NCI-H345 treated with DMSO at 0.1 percent for 48 hours (cell line): Measurements from ENCODE around the gene ACOXL.
A peak's percentile ranks its signal among the peaks of the same experiment; 100 is the strongest.
"Not testable (repeated sequence)": the region's sequence is repeated elsewhere in the genome, so short reads cannot be mapped to it uniquely, and the experiment has no call there.

Experiments
- DNase-seq: peaks from one replicate; lab custom pipeline; 2025; ENCODE audit not compliant: unreplicated experiment; lab: John Stamatoyannopoulos, UW

ACOXL gene

GRCh38 chr2:111053266-111053665 is 320.9 kb downstream of the ACOXL start:
- no peak for DNase-seq

GRCh38 chr2:111053825-111054515 is 321.6 kb downstream of the ACOXL start:
- DNase-seq: no peak

GRCh38 chr2:111054791-111055691 is 322.7 kb downstream of the ACOXL start:
- DNase-seq: no peak

GRCh38 chr2:111055735-111056134 is 323.4 kb downstream of the ACOXL start:
- DNase-seq: no peak

GRCh38 chr2:111057045-111057444 is 324.7 kb downstream of the ACOXL start:
- no peak for DNase-seq

- no peak for DNase-seq
Observed at GRCh38 chr2:111057721-111058120, 325.3 kb downstream of the ACOXL start.

- no peak for DNase-seq
Observed at GRCh38 chr2:111058264-111058663, 325.9 kb downstream of the ACOXL start.

GRCh38 chr2:111061191-111061590 is 328.8 kb downstream of the ACOXL start:
- DNase-seq: no peak

GRCh38 chr2:111062417-111062816 is 330.0 kb downstream of the ACOXL start:
- no peak for DNase-seq

- no peak for DNase-seq
Observed at GRCh38 chr2:111066062-111066593, 333.8 kb downstream of the ACOXL start.

GRCh38 chr2:111068435-111069058 is 336.2 kb downstream of the ACOXL start:
- DNase-seq: peak; percentile 37

- DNase-seq: no peak
Observed at GRCh38 chr2:111069722-111070121, 337.3 kb downstream of the ACOXL start.

- DNase-seq: no peak
Observed at GRCh38 chr2:111071600-111072171, 339.3 kb downstream of the ACOXL start.

GRCh38 chr2:111072220-111072871 is 340.0 kb downstream of the ACOXL start:
- no peak for DNase-seq

GRCh38 chr2:111082659-111083058 is 350.3 kb downstream of the ACOXL start:
- DNase-seq: not testable (repeated sequence)

GRCh38 chr2:111091811-111092211 is 359.4 kb downstream of the ACOXL start:
- no peak for DNase-seq

- DNase-seq: no peak
Observed at GRCh38 chr2:111094691-111095090, 362.3 kb downstream of the ACOXL start.

GRCh38 chr2:111095434-111095833 is 363.1 kb downstream of the ACOXL start:
- no peak for DNase-seq

GRCh38 chr2:111099402-111099801 is 367.0 kb downstream of the ACOXL start:
- no peak for DNase-seq

- peak; percentile 29 for DNase-seq
Observed at GRCh38 chr2:111100087-111100764, 367.9 kb downstream of the ACOXL start.
